ENCODE data around the gene GPR26.

GPR26 gene

GRCh38 chr10:123620621-123621020 is 45.5 kb upstream of the GPR26 start:
- Histone ChIP-seq H4K20me1 (ENCODE audit: insufficient read depth, low read length) (peaks cover 3% of the 10 kb centered on the region; the same call in 1 of the 2 replicates), H3K27me3 (ENCODE audit: insufficient read depth, low read length, poor library complexity) (no peaks in the 10 kb centered on the region), H3K4me3 (ENCODE audit: low read depth in 1 of 2, low read length in 2 of 2) (no peak overlapping the region), H3K4me1 (ENCODE audit: insufficient read depth, low read length) (peaks cover 4% of the 10 kb centered on the region; the same call in 1 of the 2 replicates), H3K27ac (ENCODE audit: low read length) (no peak overlapping the region), H3K9ac (ENCODE audit: low read depth, low read length) (no peak overlapping the region), H3K9me3 (ENCODE audit: insufficient read depth, low read length, severe bottlenecking) (no peaks in the 10 kb centered on the region), H3K79me2 (ENCODE audit: insufficient read depth, low read length) (no peaks in the 10 kb centered on the region), H3K36me3 (ENCODE audit: insufficient read depth, low read length) (no peaks in the 10 kb centered on the region), H3K4me2 (ENCODE audit: insufficient read depth, low read length) (no peak overlapping the region), H2AFZ (ENCODE audit: low read depth, low read length) (no peak overlapping the region)
- TF ChIP-seq EZH2 (IDR thresholded peaks at IDR 0.05; ENCODE audit: borderline replicate concordance, low read depth, low read length, severe bottlenecking) (no peak), CTCF (IDR thresholded peaks at IDR 0.05; ENCODE audit: borderline replicate concordance, extremely low read depth, low read length, poor library complexity, severe bottlenecking) (no peak)
- ATAC-seq (ENCODE audit: insufficient read depth, low read depth) (no peak), DNase-seq (no peak)

- Histone ChIP-seq H3K36me3 (ENCODE audit: insufficient read depth, low read length) (no peaks in the 10 kb centered on the region), H2AFZ (ENCODE audit: low read depth, low read length) (no peak overlapping the region), H3K27me3 (ENCODE audit: insufficient read depth, low read length, poor library complexity) (no peaks in the 10 kb centered on the region), H3K27ac (ENCODE audit: low read length) (no peak overlapping the region), H3K4me3 (ENCODE audit: low read depth in 1 of 2, low read length in 2 of 2) (no peak overlapping the region), H3K9me3 (ENCODE audit: insufficient read depth, low read length, severe bottlenecking) (no peaks in the 10 kb centered on the region), H3K9ac (ENCODE audit: low read depth, low read length) (no peak overlapping the region), H4K20me1 (ENCODE audit: insufficient read depth, low read length) (peaks cover 3% of the 10 kb centered on the region; the same call in 1 of the 2 replicates), H3K4me2 (ENCODE audit: insufficient read depth, low read length) (no peak overlapping the region), H3K79me2 (ENCODE audit: insufficient read depth, low read length) (no peaks in the 10 kb centered on the region), H3K4me1 (ENCODE audit: insufficient read depth, low read length) (peaks cover 4% of the 10 kb centered on the region; the same call in 1 of the 2 replicates)
- DNase-seq (no peak), ATAC-seq (ENCODE audit: insufficient read depth, low read depth) (no peak)
- TF ChIP-seq EZH2 (IDR thresholded peaks at IDR 0.05; ENCODE audit: borderline replicate concordance, low read depth, low read length, severe bottlenecking): no peak
Measured at GRCh38 chr10:123621492-123621891, 44.7 kb upstream of the GPR26 start.

- Histone ChIP-seq H3K4me3 (ENCODE audit: low read depth in 1 of 2, low read length in 2 of 2) (no peak overlapping the region), H3K9me3 (ENCODE audit: insufficient read depth, low read length, severe bottlenecking) (no peaks in the 10 kb centered on the region), H3K27me3 (ENCODE audit: insufficient read depth, low read length, poor library complexity) (no peaks in the 10 kb centered on the region), H3K9ac (ENCODE audit: low read depth, low read length) (no peak overlapping the region), H4K20me1 (ENCODE audit: insufficient read depth, low read length) (peaks cover 3% of the 10 kb centered on the region; the same call in 1 of the 2 replicates), H3K4me1 (ENCODE audit: insufficient read depth, low read length) (peaks cover 4% of the 10 kb centered on the region; the same call in 1 of the 2 replicates), H3K79me2 (ENCODE audit: insufficient read depth, low read length) (no peaks in the 10 kb centered on the region), H3K27ac (ENCODE audit: low read length) (no peak overlapping the region), H3K36me3 (ENCODE audit: insufficient read depth, low read length) (no peaks in the 10 kb centered on the region), H3K4me2 (ENCODE audit: insufficient read depth, low read length) (no peak overlapping the region), H2AFZ (ENCODE audit: low read depth, low read length) (no peak overlapping the region)
- TF ChIP-seq CTCF (IDR thresholded peaks at IDR 0.05; ENCODE audit: borderline replicate concordance, extremely low read depth, low read length, poor library complexity, severe bottlenecking) (no peak), EZH2 (IDR thresholded peaks at IDR 0.05; ENCODE audit: borderline replicate concordance, low read depth, low read length, severe bottlenecking) (no peak)
- ATAC-seq (ENCODE audit: insufficient read depth, low read depth) (no peak), DNase-seq (no peak)
Measured at GRCh38 chr10:123621916-123622315, 44.2 kb upstream of the GPR26 start.

- H3K79me2 ChIP-seq (ENCODE audit: insufficient read depth, low read length): no peaks in the 10 kb centered on the region
- H3K9ac ChIP-seq (ENCODE audit: low read depth, low read length): no peak overlapping the region
- DNase-seq (no peak), ATAC-seq (ENCODE audit: insufficient read depth, low read depth) (no peak)
- H3K4me3 ChIP-seq (ENCODE audit: low read depth in 1 of 2, low read length in 2 of 2): no peak overlapping the region
- no peak overlapping the region for H3K27ac ChIP-seq (ENCODE audit: low read length)
- no peaks in the 10 kb centered on the region for H3K27me3 ChIP-seq (ENCODE audit: insufficient read depth, low read length, poor library complexity)
- peaks cover 4% of the 10 kb centered on the region; the same call in 1 of the 2 replicates for H3K4me1 ChIP-seq (ENCODE audit: insufficient read depth, low read length)
- no peaks in the 10 kb centered on the region for H3K9me3 ChIP-seq (ENCODE audit: insufficient read depth, low read length, severe bottlenecking)
- H4K20me1 ChIP-seq (ENCODE audit: insufficient read depth, low read length): peaks cover 3% of the 10 kb centered on the region; the same call in 1 of the 2 replicates
- H3K4me2 ChIP-seq (ENCODE audit: insufficient read depth, low read length): no peak overlapping the region
- H2AFZ ChIP-seq (ENCODE audit: low read depth, low read length): no peak overlapping the region
- no peaks in the 10 kb centered on the region for H3K36me3 ChIP-seq (ENCODE audit: insufficient read depth, low read length)
- TF ChIP-seq CTCF (IDR thresholded peaks at IDR 0.05; ENCODE audit: borderline replicate concordance, extremely low read depth, low read length, poor library complexity, severe bottlenecking): no peak
- no peak for TF ChIP-seq EZH2 (IDR thresholded peaks at IDR 0.05; ENCODE audit: borderline replicate concordance, low read depth, low read length, severe bottlenecking)
Measured at GRCh38 chr10:123622381-123622780, 43.8 kb upstream of the GPR26 start.
